GM12878 (cell line): ENCODE data around the gene EPM2AIP1. TPM values are rescaled to one million over a fixed set of nuclear protein-coding genes. Genes with fewer than 3 reads are reported as not detected.

ENCODE experiments used
- CEBPZ ChIP-seq: fragments of 150-350 bp; IDR thresholded peaks from 2 replicates; pipeline ENCODE4 v1.6.1; 2016; ENCODE audit warnings: low read depth, low read length
- CHD1 ChIP-seq: IDR thresholded peaks from 2 replicates; pipeline ENCODE4 v1.6.1; 2012; ENCODE audit warnings: low read depth, low read length, improper control_type of control experiment
- HDAC2 ChIP-seq: fragments of 200-600 bp; sonication (generic); IDR thresholded peaks from 2 replicates; pipeline ENCODE4 v1.6.1; 2017
- IRF4 ChIP-seq: IDR thresholded peaks from 2 replicates; pipeline ENCODE4 v1.6.1; 2011; ENCODE audit warnings: low read depth, low read length
- LARP7 ChIP-seq: fragments of 450-650 bp; IDR thresholded peaks from 2 replicates; pipeline ENCODE4 v1.6.1; 2017; ENCODE audit warnings: mild to moderate bottlenecking
- MAX ChIP-seq: IDR thresholded peaks from 2 replicates; pipeline ENCODE4 v1.6.1; 2012; ENCODE audit warnings: low read depth, low read length, improper control_type of control experiment
- MEF2A ChIP-seq: IDR thresholded peaks from 2 replicates; pipeline ENCODE4 v1.6.1; 2011; ENCODE audit warnings: low read depth, mild to moderate bottlenecking, low read length, moderate library complexity; ENCODE audit not compliant: insufficient read depth
- NR2F1 ChIP-seq: fragments of 450-650 bp; conservative IDR thresholded peaks from 2 replicates; pipeline ENCODE4 v1.6.1; 2017; ENCODE audit warnings: mild to moderate bottlenecking
- PAX8 ChIP-seq: fragments of 450-650 bp; IDR thresholded peaks from 2 replicates; pipeline ENCODE4 v1.6.1; 2017; ENCODE audit warnings: mild to moderate bottlenecking, moderate library complexity
- POLR2AphosphoS5 ChIP-seq: IDR thresholded peaks from 2 replicates; pipeline ENCODE4 v1.6.1; 2011; ENCODE audit warnings: mild to moderate bottlenecking, low read length, inconsistent platforms
- TARDBP ChIP-seq: IDR thresholded peaks from 2 replicates; pipeline ENCODE4 v1.6.1; 2016; ENCODE audit warnings: borderline replicate concordance
- TCF3 ChIP-seq: IDR thresholded peaks from 2 replicates; pipeline ENCODE4 v1.6.1; 2012; ENCODE audit warnings: low read depth, mild to moderate bottlenecking, low read length, borderline replicate concordance; ENCODE audit not compliant: insufficient read depth
- polyA plus RNA-seq, 11 experiments: library from polyadenylated mRNA; depleted of rRNA in 4 of 11; unstranded in 6 of 11; stranded (reverse) in 5 of 11; fragments of >200 nt; fragmentation: Nextera tagmentation in 4 of 11; fragmentation: Illumina TruSeq in 1 of 11; extraction: Ambion mirVana in 4 of 11; extraction: Trizol in 1 of 11; gene quantifications; 1 replicate in 1 of 11; 2 replicates in 10 of 11; pipeline versions ENCODE4 v1.2.1 to v1.2.3, GENCODE V29; 2011 to 2016; ENCODE audit warnings: inconsistent platforms in 2 of 11, missing spikeins in 2 of 11, low read depth in 1 of 11
- total RNA-seq, 4 experiments: library from RNA; depleted of rRNA in 3 of 4; stranded (reverse); fragments of >200 nt in 3 of 4; fragmentation: Illumina TruSeq in 1 of 4; extraction: Trizol in 1 of 4; gene quantifications; 2 replicates each; pipeline versions ENCODE4 v1.2.1 to v1.2.3, GENCODE V29; 2013 to 2021
- TF ChIP-seq, protein P1 (sequence below): fragments of 450-650 bp; IDR thresholded peaks from 2 replicates; pipeline ENCODE4 v1.6.1; 2014; ENCODE audit warnings: mild to moderate bottlenecking
- TF ChIP-seq, protein P2 (sequence below): IDR thresholded peaks from 2 replicates; pipeline ENCODE4 v1.6.1; 2011; ENCODE audit warnings: low read depth, low read length, improper control_type of control experiment, borderline replicate concordance
- TF ChIP-seq, protein P3 (sequence below): fragments of 450-650 bp; formaldehyde crosslinking; IDR thresholded peaks from 2 replicates; pipeline ENCODE4 v1.5.0; 2022; ENCODE audit warnings: mild to moderate bottlenecking, missing genetic modification characterization
- TF ChIP-seq, protein P4 (sequence below): fragments of 450-650 bp; conservative IDR thresholded peaks from 2 replicates; pipeline ENCODE4 v1.6.1; 2017; ENCODE audit warnings: mild to moderate bottlenecking, moderate library complexity

EPM2AIP1 gene
- total and polyA plus RNA-seq, 10 of the 15 experiments (the other 5 are each of a cell fraction or from before 2014, with no cell fraction given) = 5.5 to 31.9 (median 21.8) TPM

GRCh38 chr3:36992806-36993325 is at the start of gene EPM2AIP1 (continued):
- TF ChIP-seq HDAC2 (no peak), TCF3 (peak; percentile 47; the same call in 1 of the 2 replicates), MEF2A (no peak), NR2F1 (peak; percentile 26; the same call in 1 of the 2 replicates), MAX (peak; percentile 35), LARP7 (no peak; the same call in none of the 2 replicates), TARDBP (no peak; the same call in 1 of the 2 replicates), POLR2AphosphoS5 (peak; percentile 94), CEBPZ (no peak), IRF4 (0 out of 2 replicates have a peak, but pooled peaks have one; percentile 25), PAX8 (no peak), CHD1 (0 out of 2 replicates have a peak, but pooled peaks have one; percentile 76)
- TF ChIP-seq, protein P1, sequence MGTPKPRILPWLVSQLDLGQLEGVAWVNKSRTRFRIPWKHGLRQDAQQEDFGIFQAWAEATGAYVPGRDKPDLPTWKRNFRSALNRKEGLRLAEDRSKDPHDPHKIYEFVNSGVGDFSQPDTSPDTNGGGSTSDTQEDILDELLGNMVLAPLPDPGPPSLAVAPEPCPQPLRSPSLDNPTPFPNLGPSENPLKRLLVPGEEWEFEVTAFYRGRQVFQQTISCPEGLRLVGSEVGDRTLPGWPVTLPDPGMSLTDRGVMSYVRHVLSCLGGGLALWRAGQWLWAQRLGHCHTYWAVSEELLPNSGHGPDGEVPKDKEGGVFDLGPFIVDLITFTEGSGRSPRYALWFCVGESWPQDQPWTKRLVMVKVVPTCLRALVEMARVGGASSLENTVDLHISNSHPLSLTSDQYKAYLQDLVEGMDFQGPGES = no peak
- TF ChIP-seq, protein P2, sequence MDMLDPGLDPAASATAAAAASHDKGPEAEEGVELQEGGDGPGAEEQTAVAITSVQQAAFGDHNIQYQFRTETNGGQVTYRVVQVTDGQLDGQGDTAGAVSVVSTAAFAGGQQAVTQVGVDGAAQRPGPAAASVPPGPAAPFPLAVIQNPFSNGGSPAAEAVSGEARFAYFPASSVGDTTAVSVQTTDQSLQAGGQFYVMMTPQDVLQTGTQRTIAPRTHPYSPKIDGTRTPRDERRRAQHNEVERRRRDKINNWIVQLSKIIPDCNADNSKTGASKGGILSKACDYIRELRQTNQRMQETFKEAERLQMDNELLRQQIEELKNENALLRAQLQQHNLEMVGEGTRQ = no peak
- TF ChIP-seq, protein P3, sequence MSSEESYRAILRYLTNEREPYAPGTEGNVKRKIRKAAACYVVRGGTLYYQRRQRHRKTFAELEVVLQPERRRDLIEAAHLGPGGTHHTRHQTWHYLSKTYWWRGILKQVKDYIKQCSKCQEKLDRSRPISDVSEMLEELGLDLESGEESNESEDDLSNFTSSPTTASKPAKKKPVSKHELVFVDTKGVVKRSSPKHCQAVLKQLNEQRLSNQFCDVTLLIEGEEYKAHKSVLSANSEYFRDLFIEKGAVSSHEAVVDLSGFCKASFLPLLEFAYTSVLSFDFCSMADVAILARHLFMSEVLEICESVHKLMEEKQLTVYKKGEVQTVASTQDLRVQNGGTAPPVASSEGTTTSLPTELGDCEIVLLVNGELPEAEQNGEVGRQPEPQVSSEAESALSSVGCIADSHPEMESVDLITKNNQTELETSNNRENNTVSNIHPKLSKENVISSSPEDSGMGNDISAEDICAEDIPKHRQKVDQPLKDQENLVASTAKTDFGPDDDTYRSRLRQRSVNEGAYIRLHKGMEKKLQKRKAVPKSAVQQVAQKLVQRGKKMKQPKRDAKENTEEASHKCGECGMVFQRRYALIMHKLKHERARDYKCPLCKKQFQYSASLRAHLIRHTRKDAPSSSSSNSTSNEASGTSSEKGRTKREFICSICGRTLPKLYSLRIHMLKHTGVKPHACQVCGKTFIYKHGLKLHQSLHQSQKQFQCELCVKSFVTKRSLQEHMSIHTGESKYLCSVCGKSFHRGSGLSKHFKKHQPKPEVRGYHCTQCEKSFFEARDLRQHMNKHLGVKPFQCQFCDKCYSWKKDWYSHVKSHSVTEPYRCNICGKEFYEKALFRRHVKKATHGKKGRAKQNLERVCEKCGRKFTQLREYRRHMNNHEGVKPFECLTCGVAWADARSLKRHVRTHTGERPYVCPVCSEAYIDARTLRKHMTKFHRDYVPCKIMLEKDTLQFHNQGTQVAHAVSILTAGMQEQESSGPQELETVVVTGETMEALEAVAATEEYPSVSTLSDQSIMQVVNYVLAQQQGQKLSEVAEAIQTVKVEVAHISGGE (CRISPR knock-in tag) = no peak
- TF ChIP-seq, protein P4, sequence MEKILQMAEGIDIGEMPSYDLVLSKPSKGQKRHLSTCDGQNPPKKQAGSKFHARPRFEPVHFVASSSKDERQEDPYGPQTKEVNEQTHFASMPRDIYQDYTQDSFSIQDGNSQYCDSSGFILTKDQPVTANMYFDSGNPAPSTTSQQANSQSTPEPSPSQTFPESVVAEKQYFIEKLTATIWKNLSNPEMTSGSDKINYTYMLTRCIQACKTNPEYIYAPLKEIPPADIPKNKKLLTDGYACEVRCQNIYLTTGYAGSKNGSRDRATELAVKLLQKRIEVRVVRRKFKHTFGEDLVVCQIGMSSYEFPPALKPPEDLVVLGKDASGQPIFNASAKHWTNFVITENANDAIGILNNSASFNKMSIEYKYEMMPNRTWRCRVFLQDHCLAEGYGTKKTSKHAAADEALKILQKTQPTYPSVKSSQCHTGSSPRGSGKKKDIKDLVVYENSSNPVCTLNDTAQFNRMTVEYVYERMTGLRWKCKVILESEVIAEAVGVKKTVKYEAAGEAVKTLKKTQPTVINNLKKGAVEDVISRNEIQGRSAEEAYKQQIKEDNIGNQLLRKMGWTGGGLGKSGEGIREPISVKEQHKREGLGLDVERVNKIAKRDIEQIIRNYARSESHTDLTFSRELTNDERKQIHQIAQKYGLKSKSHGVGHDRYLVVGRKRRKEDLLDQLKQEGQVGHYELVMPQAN = peak; percentile 77; the same call in 1 of the 2 replicates
